Measurements from ENCODE around the gene SAP30BP.

SAP30BP gene

GRCh38 chr17:75748706-75749105 lies 81.6 kb downstream of the SAP30BP start:
- DNase-seq, result no peak

GRCh38 chr17:75749545-75750389 lies 82.6 kb downstream of the SAP30BP start:
- peak; percentile 72 to 90 for DNase-seq

- no peak for DNase-seq
Measured at GRCh38 chr17:75750661-75751423, 83.7 kb downstream of the SAP30BP start.

- DNase-seq, result no peak
Measured at GRCh38 chr17:75751676-75752404, 84.7 kb downstream of the SAP30BP start.

- DNase-seq, result no peak
Measured at GRCh38 chr17:75752405-75752709, 85.2 kb downstream of the SAP30BP start.

GRCh38 chr17:75752802-75753513 lies 85.8 kb downstream of the SAP30BP start:
- DNase-seq, result peak in 1 of 2 experiments; percentile 17

GRCh38 chr17:75753514-75754377 lies 86.6 kb downstream of the SAP30BP start:
- DNase-seq, result peak; percentile 85 to 86

GRCh38 chr17:75754378-75755204 lies 87.5 kb downstream of the SAP30BP start:
- no peak for DNase-seq

GRCh38 chr17:75755205-75755901 lies 88.2 kb downstream of the SAP30BP start:
- no peak for DNase-seq

GRCh38 chr17:75755990-75756389 lies 88.9 kb downstream of the SAP30BP start:
- no peak for DNase-seq

- DNase-seq, result no peak
Measured at GRCh38 chr17:75756451-75757085, 89.4 kb downstream of the SAP30BP start.

GRCh38 chr17:75757086-75757681 lies 90.0 kb downstream of the SAP30BP start:
- no peak for DNase-seq
